SK-N-SH (cell line): ENCODE measurements around the gene LRRC2.

Source experiments
- EP300 ChIP-seq, 2 experiments: IDR thresholded peaks; 2 replicates each; pipeline versions ENCODE4 v1.4.0 to v1.6.1; 2012; ENCODE audit warnings: borderline replicate concordance in 1 of 2, low read depth in 1 of 2, low read length in 1 of 2
- JUND ChIP-seq: IDR thresholded peaks from 2 replicates; pipeline ENCODE4 v1.4.0; 2012
- MXI1 ChIP-seq: IDR thresholded peaks from 2 replicates; pipeline ENCODE4 v1.6.1; 2012; ENCODE audit warnings: mild to moderate bottlenecking, low read depth, low read length, improper control_type of control experiment
- POLR2AphosphoS5 ChIP-seq: IDR thresholded peaks from 2 replicates; pipeline ENCODE4 v1.6.1; 2012; ENCODE audit warnings: low read depth, low read length
- RFX5 ChIP-seq: IDR thresholded peaks from 2 replicates; pipeline ENCODE4 v1.6.1; 2012; ENCODE audit warnings: mild to moderate bottlenecking, improper control_type of control experiment, low read length
- RXRA ChIP-seq: IDR thresholded peaks from 2 replicates; pipeline ENCODE4 v1.4.0; 2012; ENCODE audit warnings: low read depth, mild to moderate bottlenecking, borderline replicate concordance
- TEAD4 ChIP-seq: IDR thresholded peaks from 2 replicates; pipeline ENCODE4 v1.4.0; 2012; ENCODE audit warnings: mild to moderate bottlenecking, borderline replicate concordance; ENCODE audit not compliant: insufficient read depth
- YY1 ChIP-seq: IDR thresholded peaks from 2 replicates; pipeline ENCODE4 v1.4.0; 2012; ENCODE audit warnings: low read depth, mild to moderate bottlenecking
- TF ChIP-seq, protein P1 (sequence below): fragments of 200-600 bp; sonication (generic); IDR thresholded peaks from 2 replicates; pipeline ENCODE4 v1.6.1; 2017; ENCODE audit warnings: antibody characterized with exemption, mild to moderate bottlenecking, moderate library complexity

DNA sequence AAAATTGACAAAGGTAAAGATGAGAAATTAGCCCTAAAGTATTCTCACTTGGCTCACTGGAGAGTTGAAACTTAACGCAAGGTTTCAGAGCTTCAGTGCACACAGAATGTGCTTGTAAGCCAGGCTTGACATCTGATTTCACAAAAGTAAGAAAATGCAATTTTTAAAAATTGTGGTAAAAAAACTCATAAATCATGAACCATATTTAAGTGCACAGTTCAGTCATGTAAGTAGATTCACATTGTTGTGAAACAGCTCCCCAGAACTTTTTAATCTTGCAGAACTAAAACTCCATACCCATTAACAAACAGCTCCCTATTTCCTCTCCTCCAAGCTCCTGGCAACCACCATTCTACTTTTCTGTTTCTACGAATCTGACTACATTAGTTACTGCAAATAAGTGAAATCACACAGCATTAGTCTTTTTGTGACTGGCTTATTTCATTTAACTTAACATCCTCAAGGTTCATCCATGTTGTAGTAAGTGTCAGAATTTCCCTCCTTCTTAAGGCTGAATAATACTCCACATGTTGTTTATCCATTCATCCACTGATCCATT lies 53.8 kb downstream of the LRRC2 start:
- TF ChIP-seq TEAD4 (no peak), RXRA (no peak), EP300 (IDR thresholded peaks at IDR 0.05; ENCODE audit: borderline replicate concordance in 1 of 2, low read depth in 1 of 2, low read length in 1 of 2) (no peak), POLR2AphosphoS5 (no peak), YY1 (no peak), JUND (no peak), MXI1 (no peak), RFX5 (no peak)
- TF ChIP-seq, protein P1, sequence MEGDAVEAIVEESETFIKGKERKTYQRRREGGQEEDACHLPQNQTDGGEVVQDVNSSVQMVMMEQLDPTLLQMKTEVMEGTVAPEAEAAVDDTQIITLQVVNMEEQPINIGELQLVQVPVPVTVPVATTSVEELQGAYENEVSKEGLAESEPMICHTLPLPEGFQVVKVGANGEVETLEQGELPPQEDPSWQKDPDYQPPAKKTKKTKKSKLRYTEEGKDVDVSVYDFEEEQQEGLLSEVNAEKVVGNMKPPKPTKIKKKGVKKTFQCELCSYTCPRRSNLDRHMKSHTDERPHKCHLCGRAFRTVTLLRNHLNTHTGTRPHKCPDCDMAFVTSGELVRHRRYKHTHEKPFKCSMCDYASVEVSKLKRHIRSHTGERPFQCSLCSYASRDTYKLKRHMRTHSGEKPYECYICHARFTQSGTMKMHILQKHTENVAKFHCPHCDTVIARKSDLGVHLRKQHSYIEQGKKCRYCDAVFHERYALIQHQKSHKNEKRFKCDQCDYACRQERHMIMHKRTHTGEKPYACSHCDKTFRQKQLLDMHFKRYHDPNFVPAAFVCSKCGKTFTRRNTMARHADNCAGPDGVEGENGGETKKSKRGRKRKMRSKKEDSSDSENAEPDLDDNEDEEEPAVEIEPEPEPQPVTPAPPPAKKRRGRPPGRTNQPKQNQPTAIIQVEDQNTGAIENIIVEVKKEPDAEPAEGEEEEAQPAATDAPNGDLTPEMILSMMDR, result no peak
